Activated CD8-positive, alpha-beta memory T cell treated with anti-CD3 and anti-CD28 coated beads, Interleukin-2, amount 50 U/mL, for 4 hours (primary cell): Measurements from ENCODE around the gene UCP1.

ENCODE experiments used
- DNase-seq: peaks from one replicate; pipeline ENCODE4 v3.0.0-alpha.2; 2020

The UCP1 gene, protein sequence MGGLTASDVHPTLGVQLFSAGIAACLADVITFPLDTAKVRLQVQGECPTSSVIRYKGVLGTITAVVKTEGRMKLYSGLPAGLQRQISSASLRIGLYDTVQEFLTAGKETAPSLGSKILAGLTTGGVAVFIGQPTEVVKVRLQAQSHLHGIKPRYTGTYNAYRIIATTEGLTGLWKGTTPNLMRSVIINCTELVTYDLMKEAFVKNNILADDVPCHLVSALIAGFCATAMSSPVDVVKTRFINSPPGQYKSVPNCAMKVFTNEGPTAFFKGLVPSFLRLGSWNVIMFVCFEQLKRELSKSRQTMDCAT

GRCh38 chr4:140568507-140569306, at the start of gene UCP1:
UCP1 (minus strand) TSS chr4:140568961; CDS start chr4:140568729, 232 bp downstream.
- DNase-seq: no peak

- no peak for DNase-seq
These were observed 48.9 kb upstream of the UCP1 start for GRCh38 chr4:140617499-140618248.

DNA sequence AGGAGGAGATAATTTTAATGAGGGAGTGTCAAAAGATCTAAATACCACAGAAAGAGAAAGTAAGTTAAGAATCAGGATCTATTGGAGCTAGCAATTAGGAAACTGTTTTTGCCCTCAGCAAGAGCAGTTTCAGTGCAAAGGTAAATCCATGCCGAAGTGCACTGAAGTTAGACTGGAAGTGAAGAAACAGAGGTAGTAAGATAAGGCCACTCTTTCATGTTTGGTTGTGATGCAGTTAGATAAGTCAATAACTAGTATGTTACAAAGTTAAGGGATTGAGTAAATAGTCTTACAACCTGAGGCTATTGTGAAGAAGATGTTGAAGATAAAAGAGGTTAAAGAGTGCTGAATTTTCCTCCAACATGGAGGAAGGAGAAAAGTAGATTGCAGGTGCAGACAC, 46.7 kb upstream of the UCP1 start:
- no peak for DNase-seq

DNA sequence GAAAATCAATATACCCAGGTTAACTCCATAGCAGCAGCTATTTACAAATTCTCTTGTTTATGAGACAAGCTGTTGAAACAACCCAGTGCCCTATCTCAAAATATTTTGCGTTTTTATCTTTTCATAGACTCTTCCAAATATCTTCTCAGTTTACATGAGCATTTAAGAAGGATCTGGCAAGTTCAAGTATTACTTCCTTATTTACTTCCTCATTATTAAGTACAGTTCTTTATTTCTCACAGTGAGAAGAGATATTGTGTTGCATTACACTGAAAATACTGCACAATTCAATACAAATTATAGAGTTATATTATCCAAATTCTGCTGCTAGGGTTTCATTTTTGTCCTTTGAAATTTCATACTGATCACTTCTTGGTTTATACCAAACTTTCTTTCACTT, 43.6 kb upstream of the UCP1 start:
- no peak for DNase-seq

DNA sequence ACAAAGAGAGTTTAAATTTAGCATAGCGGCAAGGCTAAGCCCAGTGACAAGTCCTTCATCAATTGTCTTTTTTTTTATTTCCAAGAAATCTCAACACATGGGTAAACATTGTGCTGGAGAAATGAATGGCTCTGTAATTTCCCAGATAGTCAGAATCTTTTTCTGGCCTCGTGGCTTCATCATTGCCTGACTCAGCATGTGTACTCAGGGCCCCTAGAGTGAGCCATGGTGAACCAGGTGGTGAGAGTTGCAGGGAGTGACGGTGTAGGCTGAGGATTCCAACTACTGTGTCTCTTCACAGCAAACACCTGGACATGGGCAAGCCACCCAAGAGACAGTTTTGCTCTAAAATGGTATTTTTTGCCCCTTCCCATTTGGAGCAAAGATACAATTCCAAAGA, 43.1 kb upstream of the UCP1 start:
- no peak for DNase-seq

- DNase-seq: no peak
These were observed 41.0 kb upstream of the UCP1 start for GRCh38 chr4:140609548-140610425.

DNA sequence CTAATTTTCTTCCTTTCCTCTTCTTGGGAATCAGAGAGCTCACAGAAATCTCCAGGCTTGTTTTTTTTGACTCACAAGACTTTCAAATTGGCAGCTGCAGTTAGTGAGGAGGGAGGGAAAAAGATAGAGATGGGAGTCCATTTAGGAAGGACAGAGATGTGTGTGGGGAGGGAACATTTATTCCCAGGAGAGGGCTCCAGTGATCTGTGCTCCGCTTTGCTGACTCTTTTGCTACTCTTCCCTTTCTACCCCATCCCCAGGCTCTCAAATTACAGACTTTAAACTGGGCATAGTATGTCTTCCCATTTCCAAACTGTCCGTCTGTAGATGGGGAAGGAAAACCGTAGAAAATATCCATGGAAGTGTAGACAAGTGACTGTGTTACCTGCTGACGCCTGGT, 39.1 kb upstream of the UCP1 start:
- no peak for DNase-seq

GRCh38 chr4:140604544-140604943, 35.8 kb upstream of the UCP1 start:
- no peak for DNase-seq

- DNase-seq: no peak
These were observed 34.5 kb upstream of the UCP1 start for GRCh38 chr4:140603286-140603685.

DNA sequence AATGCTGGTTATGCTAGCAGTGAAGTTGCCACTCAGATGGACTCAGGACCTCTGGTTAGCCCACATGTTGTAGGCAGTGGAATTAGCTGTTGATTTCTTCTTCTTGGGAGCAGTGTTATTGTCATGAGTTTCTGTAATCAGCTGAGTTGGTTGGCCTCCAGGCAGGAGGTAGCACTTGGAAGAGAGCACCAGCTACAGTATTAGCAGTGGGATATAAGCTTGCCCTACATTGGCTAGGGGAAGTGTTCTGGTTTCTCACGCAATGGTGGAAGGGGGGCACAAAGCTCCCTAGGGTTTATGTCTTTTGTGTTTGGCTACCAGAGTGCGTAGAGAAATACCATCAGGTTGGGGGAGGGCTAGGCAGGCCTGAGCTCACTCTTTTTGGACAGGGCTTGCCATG, 34.0 kb upstream of the UCP1 start:
- no peak for DNase-seq

- DNase-seq: no peak
These were observed 31.6 kb upstream of the UCP1 start for GRCh38 chr4:140600408-140600807.

- no peak for DNase-seq
These were observed 26.3 kb upstream of the UCP1 start for GRCh38 chr4:140595065-140595464.

DNA sequence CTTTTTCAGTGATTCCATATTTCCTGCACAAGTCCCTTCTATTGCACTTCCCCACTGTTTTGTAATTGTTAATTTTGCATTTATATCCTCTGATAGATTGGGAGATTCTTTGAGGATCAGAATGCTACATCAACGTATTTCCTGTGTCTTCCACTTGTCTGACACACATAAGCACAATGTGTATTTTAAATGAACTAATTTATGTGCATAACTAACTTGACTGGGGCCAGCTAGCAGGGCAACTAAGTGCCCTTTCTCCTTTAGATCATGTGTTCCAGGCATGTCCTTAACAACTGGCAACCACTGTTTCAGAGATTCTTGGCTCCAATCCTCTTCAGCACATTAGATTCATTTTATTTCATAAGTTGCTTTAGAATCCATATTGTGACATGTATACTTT, 15.7 kb upstream of the UCP1 start:
- DNase-seq: no peak

DNA sequence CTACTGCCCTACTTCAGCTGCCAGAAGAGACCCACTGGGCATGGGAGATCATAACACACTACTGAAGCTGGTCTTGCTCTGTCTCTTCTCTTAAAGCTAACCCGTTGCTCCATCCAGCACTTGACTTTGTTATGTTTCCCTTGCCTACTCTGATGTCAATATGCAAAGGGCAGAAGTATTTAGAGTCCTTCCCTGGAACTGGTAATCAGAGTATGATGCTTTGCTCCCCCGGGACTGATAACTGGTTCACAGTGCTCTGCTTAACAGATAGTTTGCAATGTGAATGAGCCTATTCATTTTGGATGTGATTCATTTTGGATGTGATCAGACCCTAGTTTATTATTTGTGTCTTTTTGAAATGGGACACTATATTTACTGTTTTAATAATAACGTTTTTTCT, 12.3 kb upstream of the UCP1 start:
- DNase-seq: no peak

GRCh38 chr4:140579278-140579677, 10.5 kb upstream of the UCP1 start:
- DNase-seq: no peak

DNA sequence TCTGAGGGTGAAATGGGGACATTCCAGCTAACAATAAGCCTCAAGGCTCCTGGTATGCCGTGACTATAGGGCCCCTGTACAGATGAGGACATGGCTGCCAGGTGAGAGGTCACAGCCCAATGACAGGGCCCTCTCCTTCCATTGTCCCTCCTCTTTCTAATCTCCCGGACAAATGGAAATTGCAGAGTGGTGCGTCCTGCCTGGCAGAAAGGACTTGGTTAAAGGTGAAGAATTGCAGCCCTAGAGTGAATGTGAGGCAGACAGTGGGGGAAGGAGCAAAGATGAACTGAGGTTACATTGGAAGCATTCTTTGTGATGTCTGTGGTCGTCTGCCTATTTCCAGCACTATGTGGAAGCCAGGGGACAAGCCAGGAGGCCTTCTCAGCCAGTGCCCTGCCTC, 6.7 kb upstream of the UCP1 start:
- no peak for DNase-seq

DNA sequence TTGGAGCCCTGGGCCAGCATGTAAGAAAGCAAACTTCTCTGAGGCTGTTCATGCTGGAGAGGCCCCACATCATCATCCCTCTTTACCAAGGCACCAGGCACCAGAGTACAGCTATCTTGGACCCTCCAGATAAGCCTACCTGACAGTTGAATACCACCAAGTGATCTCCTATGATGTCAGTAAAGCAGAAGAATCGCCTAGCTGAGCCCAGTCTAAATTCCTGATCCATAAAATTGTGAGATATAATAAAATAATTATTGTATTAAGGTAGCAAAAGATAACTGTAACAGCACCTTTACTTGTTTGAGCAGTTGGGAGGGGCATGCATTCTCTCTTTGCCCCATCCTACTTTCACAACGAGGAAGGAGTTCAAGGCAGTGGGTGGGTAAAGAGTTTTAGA, 2.9 kb upstream of the UCP1 start:
- DNase-seq: no peak

GRCh38 chr4:140569307-140569638, 512 bp upstream of the UCP1 start:
- no peak for DNase-seq

DNA sequence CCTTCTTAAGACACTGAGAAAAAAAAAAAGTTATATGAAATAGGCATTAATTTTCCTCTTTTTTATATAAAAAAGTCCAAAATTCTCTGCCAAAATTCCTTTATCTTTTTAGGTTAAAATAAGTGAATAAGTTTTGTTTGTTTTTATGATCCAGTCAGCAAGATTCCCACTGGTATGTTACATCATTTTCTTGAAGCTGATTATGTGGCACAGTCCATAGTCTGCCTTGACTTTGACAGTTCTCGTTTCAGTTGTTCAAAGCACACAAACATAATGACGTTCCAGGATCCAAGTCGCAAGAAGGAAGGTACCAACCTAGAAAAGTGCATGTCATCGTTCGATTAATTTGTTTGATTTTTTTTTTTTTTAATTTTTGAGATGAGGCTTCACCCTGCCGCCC, 9.1 kb downstream of the UCP1 start:
- no peak for DNase-seq

GRCh38 chr4:140557831-140558435, 10.8 kb downstream of the UCP1 start:
- DNase-seq: no peak

DNA sequence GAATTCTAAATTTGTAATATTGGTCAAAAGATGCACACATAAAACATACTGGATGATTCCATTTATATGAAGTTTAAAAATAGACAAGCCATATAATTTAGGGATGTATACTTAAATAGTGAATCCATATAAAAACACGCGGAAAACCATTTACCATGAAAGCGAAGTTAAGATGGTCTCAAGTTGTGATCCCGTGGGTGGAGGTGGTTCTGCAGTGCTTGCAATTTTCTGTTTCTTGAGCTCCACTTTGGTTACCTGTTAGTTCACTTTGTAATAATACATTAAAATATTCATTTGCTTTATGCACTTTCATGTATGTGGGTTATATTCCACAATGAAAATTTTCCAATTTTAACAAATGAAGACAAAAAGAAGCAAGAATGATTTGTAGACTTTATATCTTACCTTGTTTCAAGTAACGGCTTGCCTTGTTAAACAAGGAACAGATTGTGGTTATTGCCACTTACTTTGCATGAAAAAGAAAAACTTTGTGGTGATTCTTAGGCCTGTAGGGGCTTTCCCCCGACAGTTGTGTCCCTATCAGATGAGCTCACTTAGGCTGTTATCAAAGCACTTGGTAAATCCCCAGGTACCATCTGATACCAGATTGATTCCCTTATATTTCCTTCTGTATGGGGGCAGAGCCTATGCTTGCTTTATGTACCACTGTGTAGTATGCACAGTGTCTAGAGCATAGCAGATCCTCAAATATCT, 12.2 kb downstream of the UCP1 start:
- no peak for DNase-seq

GRCh38 chr4:140533951-140534480, 34.7 kb downstream of the UCP1 start:
- no peak for DNase-seq
